HG03520 (cell line): Measurements from ENCODE around the gene CLCA2.

Source experiments
- ATAC-seq: cut with Tn5 transposase; IDR thresholded peaks from one replicate; pipeline ENCODE4 v1.9.1; 2021; ENCODE audit warnings: mild to moderate bottlenecking, moderate library complexity; ENCODE audit not compliant: unreplicated experiment

The CLCA2 gene

DNA sequence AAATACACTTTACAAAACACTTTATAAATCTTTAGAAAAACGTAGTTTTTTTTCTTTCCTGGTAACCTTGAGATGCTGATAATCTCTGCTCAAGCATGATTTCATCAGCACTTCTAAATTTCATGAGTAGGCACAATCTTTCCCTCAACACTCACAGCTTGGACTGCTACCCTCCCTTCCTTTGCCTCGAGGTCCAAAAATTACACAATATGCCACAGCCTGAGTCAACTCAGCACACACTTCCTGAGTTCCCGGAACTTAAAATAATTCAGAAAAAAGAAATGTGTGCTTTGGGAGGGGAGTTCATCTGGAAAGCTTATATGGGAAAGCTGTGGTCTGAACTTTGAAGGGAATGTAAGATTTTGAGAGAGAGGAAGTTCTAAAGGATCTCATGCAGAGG lies 5.9 kb downstream of the CLCA2 start:
- ATAC-seq = no peak

DNA sequence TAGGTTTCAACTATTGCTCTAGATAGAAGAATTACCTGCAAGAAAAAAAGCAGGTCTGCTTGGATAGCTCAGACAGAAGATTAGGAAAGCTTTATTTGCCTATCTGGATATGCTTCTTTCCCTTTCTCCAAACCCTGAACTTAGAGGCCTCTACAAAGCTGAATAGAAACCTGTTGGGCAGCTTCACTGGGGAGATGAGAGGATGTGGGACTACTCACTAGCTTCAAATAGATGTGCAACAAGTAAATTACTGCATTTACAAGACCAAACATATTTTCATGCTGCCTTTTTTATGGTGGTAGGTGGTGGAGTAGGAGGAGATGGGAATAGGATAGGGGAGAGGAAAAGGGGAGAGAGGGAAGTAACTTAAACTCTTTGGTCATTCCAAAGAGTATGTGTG lies 6.4 kb downstream of the CLCA2 start:
- no peak for ATAC-seq

DNA sequence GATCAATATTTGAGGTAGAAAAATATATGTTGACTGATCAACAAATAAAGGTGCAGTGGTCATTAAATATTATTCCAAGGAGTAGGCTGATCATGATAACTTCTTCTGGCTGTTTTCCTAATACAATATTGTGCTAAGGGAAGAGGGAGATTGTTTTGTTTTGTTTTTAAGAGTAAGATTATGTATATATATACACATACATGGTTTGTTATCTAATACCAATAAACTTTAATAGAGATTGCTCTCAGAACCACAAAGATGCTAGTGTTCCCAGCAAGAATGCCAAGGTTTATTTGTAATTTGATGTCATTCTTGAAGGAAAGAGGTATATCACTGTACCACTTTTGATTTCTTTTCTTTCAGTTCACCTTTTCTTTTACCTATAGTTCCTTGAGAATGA lies 10.1 kb downstream of the CLCA2 start:
- no peak for ATAC-seq

DNA sequence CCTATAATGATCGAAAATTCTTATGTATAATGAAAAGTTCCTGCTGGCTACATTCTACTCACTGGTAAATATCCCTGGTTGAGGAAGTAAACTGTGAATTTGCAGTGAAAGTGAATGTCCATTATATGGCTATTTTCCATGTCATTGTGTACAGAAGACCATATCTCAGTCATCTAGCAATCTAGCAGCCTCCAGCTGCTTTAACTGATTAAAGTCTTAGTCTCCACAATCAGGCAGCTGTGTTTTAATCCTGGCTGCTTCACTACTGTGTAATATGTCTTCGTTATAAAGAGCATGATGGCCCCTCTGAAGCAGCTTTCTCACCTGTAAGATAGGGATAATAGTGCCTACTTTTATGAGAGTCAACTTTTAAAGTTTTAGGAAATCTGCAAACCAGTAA lies 11.4 kb downstream of the CLCA2 start:
- ATAC-seq = no peak

DNA sequence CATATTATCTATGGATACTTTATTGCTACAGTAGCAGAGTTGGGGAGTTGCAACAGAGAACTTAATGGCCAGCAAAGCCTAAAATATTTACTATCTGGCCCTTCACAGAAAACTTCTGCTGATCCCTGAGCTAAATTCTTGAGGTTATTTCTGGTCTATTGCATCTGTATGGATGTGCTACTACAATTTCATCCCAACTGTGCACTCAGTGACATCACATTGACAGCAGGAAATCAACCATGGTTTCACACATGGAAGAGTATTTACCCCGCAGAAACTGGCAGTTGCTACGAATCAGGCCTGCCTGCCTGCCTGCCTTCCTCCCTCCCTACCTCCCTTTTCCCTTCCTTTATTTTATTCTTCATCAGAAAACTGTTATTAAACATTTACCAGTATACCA lies 12.1 kb downstream of the CLCA2 start:
- ATAC-seq = no peak

DNA sequence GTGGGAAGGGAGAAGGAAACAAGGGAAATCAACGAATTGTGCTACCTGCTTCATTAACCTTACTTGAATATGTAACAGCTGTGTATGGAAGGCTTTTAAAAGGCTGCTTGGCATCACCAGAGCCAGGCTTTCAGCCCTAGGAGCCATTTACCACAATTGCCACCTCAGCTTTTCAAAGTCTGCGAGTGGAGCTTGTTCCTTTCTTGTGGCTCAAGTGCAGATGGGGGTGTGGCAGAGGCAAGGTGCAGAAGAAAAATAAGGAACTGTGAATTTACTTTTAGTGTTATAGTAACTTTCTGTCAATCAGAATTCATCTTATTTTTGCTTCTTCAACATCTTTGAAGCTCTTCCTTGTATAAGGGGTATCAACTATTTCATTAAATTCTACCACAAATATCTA lies 17.6 kb downstream of the CLCA2 start:
- no peak for ATAC-seq

DNA sequence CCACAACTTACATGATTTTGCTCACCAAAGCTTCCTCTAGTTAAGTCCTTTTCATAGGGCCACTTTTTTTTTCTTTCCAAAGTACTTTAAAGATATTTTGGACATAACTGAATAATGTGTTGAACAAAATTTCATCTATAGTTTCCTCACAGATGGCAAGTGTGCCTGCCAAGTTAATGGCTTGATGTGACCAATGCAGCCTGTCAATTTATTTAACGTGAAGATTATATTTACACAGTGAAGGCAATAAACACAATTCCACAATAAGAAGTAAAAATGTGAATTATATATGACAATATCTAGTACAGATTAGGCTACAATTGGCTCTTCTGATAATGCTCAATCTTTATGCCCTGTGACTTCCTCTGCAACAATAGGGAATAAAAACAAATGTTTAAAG lies 18.0 kb downstream of the CLCA2 start:
- ATAC-seq = no peak

DNA sequence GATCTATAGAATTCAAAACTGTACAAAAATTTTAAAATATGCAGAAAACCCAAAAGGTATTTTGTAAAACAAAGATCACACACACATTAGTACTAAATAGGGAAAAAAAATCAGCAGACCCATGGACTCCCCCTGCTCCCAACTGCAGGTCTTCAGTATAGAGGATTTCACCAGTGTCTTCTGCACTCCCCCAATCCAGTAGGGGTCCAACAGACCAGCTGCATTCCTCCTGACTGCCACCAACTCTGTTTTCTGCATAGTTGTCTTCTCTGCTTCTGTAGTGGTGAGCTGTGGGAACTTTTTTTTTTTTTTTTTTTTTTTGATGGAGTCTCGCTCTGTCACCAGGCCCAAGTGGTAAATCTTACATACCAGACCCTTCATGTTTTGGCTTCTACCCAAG lies 21.9 kb downstream of the CLCA2 start:
- no peak for ATAC-seq

DNA sequence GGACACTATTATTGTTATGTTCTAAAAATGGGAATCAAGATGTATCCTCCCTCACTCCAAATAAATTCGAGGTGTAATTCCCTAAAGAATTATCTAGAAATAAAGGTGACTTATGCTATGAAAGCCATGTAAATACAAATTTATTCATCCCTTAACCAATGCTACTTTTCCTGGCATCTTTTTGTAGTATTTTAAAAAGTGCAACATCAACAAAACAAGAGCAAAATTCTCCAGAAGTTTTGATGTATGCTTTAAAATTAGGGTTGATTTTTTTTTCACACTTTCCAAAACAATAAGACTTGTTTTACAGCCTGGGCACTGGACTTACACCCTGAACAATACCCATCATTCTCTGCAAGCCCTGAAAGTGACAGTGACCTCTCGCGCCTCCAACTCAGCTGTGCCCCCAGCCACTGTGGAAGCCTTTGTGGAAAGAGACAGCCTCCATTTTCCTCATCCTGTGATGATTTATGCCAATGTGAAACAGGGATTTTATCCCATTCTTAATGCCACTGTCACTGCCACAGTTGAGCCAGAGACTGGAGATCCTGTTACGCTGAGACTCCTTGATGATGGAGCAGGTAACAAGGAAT lies 23.3 kb downstream of the CLCA2 start:
- no peak for ATAC-seq

DNA sequence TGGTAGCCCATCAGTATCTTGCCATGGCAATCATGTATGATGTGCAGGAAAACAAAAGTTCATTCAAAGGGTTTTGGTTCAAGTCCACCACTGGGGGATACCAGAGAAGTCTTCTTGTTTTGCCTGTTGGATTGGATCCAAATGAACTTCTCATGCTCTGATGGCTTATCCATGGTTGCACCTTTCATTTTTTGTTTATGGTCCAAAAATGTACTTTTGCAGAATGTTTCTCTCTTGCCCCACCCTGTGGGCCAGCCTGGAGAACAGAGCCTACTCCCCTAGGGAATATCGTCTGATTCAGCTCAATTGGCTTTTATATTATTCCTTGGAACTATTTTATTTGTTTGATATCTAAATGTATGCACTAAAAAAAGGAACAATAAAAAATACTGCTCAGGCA lies 24.7 kb downstream of the CLCA2 start:
- ATAC-seq = no peak

DNA sequence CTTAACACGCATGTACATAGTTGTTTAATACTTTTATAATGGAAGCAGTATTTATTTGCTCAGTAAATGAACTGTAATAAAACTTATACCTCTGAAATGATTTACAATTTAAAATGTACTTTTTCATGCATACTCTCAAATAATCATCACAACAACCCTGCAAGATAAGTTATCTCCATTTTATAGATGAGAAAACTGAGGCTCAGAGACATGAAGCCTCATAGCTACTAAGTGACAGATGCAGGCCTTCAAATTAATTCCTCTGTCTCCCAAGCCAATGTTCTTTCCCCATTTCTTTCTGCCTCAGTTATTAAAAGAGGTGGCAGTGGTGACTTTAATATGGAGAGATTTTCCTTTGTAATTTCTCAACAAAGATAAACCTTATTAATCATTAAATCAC lies 25.1 kb downstream of the CLCA2 start:
- no peak for ATAC-seq

DNA sequence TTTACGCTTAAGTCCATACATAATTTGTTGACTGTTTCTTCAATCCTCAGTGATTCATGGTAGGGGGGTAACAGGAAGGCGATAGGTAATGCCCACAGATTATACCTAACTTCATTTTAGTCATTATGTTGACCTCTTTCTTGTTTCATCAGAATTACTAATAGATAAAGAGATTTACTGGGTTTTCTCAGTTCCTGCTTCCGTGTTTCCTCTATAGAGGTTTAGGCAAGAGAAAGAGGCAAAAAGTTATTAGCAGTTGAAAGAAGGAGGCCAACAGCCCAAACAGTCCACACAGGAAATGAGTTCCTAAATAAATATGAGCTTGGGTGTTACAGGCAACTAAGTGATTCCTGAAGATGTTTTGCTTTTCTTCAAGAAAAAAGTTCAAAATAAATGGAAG lies 26.9 kb downstream of the CLCA2 start:
- no peak for ATAC-seq

DNA sequence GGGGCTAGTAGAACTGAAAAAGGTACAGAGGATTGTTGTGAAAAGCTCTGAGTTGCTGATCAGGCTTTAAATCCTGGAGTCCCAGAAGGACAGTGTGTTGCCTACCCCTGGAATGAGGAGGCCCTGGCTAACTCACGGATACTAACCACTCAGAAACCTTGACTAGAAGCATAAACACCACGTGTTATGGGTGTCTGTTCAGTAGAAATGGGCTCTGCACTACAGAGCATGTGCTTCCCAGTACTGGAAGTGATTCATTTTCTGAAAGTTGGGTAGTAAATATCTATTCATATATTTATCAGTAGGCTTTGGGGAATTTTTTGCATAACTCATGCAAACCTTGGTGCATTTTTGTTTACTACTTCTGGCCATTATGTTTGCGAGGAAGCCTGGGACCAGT lies 29.7 kb downstream of the CLCA2 start:
- ATAC-seq = no peak

DNA sequence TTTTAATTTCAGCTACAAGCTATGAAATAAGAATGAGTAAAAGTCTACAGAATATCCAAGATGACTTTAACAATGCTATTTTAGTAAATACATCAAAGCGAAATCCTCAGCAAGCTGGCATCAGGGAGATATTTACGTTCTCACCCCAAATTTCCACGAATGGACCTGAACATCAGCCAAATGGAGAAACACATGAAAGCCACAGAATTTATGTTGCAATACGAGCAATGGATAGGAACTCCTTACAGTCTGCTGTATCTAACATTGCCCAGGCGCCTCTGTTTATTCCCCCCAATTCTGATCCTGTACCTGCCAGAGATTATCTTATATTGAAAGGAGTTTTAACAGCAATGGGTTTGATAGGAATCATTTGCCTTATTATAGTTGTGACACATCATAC lies 31.1 kb downstream of the CLCA2 start:
- ATAC-seq = no peak

DNA sequence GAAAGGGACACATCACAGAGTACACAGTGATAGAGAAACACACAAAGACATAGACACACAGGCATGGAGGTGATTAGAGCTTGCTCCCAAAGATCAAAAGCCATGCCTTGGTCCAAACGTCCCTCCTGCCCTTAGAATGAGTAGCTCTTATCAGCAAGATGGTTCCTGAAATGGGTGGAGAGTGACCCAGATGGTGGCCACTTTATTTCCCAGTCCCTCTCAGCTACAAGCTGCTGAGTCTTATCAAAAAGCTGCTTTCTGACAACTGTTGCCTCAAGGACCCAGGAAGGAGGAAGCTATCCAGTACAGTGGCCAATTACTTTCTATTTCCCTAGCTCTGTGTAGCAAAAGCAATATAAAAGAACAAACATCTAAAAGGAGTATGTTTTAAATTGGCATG lies 37.0 kb downstream of the CLCA2 start:
- ATAC-seq = no peak

DNA sequence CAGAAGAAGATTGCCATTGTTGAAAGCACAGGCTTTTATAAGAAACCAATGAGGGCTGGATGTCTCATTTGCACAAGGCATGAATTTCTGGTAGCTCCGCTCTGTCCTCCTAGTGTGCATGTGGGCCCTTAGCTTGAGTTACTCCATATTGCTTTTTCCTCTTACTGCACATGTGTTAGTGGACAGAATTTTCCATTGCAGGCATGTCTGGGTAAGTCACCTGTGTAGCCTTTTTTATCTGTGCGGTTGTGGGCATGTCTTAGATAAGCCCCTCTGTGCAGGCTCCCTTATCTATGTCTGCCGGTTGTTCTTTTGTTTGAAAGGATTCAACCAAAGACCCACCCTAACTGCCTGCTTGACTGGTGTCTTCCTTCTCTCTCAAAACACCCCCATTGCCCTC lies 37.5 kb downstream of the CLCA2 start:
- ATAC-seq = no peak

DNA sequence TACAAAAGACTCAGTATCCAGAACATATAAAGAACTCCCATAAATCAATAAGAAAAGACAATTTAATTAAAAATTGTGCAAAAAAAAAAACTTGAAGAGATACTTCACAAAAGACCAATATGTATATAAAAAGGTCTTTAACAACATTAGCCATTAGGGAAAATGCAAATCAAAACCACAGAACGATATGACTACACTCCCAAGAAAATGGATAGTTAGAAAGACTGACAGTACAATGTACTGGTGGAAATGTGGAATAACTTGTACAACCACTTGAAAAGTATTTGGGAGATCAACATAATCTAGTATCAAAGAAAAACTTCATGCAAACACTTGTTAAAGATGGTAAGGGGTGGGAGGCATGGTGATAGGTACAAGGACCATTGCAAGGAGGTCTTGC lies 40.8 kb downstream of the CLCA2 start:
- peak; percentile 53 for ATAC-seq

DNA sequence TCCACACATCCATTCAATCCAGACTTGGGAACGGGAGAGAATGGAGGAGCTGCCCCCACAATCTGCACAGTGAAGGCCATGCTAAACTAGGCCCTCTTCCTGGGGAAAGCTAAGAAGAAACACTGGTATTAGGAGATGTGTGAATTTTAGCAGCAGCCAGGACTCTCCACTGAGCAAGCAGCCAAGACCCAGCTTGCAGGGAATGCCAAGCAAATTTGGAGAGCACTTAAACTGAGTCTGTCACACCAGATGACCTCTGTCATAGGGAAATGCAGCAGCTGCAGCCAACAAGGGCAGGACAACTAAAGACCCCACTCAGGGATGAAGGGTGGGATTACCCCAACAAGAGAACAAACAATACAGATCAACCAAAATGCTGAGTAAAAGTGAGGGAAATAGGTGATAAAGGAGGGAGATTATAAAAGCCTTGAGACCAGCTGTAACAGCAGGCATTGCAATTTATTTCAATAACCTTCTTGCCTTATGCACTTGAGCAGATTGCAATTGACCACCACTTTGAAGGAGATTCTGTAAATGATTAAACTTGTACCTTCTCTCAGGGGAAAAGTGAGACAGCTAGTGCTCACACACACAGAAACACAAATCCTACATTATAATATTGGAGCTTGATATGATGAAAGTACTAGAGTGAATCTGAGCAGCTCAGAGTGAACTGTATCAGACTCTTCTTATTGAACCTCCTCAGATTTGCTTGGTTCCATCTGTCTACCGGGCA lies 42.3 kb downstream of the CLCA2 start:
- no peak for ATAC-seq

DNA sequence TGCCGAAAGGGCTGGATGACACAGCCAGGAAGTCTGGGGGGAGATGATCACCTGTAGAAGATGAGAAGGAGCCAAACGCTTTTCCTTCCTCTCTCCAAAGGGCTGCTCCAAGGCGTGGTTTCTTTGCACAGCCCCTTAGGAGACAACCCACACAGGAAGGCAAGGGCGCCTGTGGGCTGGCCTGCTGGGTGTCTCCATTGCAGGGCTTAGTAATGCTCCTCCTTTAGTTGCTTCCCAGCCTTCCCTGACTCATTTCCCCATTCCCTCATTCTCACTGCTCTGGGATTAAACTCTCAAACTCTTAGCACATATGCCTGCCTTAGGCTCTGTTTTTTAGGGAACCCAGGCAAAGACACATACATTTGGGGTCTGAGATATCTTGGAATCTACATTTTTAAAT lies 43.0 kb downstream of the CLCA2 start:
- ATAC-seq = no peak

DNA sequence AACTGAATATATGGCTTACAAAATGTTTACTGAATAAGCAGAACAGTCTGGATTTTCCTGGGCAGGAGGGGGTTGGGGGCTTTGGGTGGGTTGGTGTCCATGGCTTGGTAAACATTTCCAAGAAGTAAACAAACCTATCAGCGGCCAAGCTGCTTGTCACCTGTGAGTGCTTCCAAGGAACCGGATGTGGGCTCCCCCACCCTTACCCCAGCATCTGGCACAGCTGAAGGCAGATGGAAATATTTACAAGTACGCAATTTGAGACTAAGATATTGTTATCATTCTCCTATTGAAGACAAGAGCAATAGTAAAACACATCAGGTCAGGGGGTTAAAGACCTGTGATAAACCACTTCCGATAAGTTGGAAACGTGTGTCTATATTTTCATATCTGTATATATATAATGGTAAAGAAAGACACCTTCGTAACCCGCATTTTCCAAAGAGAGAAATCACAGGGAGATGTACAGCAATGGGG lies 44.6 kb downstream of the CLCA2 start, which contains the start of gene CLCA1:
CLCA1 (plus strand) TSS at position 427 of the 477 bp plus-strand sequence; CDS start at position 472, 45 bp downstream.
- ATAC-seq = no peak

DNA sequence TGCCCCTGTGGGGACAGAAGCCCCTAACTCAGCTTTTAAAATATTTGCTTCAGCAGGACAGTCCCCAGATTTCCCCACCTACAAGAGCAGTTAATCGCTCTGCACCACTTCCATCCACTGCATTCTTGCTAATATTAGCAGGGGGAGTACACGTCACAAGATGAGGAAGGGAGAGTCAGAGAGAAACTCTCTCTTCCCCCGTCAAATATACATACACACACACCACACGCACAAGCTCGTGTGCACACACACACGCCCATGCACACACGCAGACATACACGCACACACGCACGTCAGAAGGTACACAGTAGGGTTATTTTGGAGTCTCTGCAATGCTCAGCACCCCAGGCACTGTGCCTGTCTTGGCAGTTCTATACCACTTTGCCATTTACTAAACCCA lies 46.9 kb downstream of the CLCA2 start:
- ATAC-seq = peak; percentile 54

DNA sequence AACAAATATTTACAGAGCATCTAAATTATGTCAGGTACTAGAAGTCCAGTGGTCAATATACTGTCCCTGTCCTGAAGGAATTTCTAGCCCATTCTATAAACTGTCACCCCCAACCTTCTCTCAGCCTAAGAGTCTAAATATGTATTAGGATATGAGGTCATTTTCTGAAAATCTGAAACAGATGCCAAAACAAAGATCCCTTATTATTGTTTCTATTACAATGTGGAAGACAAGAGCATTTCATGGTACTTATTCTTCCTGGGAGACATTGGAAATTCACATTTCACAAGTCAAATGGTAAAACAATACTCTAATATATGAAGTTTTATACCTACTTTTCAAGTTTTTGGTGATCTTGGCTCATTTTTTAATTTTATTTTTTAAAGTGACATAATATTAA lies 47.3 kb downstream of the CLCA2 start:
- no peak for ATAC-seq

DNA sequence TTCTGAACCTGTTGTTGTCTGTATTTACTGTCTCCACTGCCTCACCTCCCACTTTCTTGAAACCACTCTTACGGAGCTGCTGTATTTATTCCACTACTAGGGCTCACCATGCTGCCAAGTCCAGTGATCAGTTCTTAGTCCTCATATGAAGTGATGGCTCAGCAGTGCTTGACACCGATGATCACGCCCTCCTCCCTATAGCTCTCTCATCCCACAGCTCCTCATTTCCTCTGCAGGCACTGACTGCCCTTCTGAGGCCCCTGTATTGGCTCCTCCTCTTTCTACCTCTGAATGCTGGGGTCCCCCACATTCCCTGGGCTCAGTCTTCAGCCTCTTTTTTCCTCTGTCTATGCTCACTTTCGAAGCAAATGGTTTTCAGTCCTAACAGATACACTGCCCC lies 48.2 kb downstream of the CLCA2 start:
- no peak for ATAC-seq
